GM19193 (cell line): ENCODE data around the gene EBF3.

ENCODE experiments used
- POLR2A ChIP-seq: IDR thresholded peaks from 4 replicates; pipeline ENCODE4 v1.6.1; 2011; ENCODE audit not compliant: insufficient read depth, insufficient read length; ENCODE audit errors: extremely low read depth

EBF3 gene, protein sequence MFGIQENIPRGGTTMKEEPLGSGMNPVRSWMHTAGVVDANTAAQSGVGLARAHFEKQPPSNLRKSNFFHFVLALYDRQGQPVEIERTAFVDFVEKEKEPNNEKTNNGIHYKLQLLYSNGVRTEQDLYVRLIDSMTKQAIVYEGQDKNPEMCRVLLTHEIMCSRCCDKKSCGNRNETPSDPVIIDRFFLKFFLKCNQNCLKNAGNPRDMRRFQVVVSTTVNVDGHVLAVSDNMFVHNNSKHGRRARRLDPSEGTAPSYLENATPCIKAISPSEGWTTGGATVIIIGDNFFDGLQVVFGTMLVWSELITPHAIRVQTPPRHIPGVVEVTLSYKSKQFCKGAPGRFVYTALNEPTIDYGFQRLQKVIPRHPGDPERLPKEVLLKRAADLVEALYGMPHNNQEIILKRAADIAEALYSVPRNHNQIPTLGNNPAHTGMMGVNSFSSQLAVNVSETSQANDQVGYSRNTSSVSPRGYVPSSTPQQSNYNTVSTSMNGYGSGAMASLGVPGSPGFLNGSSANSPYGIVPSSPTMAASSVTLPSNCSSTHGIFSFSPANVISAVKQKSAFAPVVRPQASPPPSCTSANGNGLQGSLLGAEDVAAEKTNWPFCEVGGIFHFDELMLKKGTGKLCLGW

DNA sequence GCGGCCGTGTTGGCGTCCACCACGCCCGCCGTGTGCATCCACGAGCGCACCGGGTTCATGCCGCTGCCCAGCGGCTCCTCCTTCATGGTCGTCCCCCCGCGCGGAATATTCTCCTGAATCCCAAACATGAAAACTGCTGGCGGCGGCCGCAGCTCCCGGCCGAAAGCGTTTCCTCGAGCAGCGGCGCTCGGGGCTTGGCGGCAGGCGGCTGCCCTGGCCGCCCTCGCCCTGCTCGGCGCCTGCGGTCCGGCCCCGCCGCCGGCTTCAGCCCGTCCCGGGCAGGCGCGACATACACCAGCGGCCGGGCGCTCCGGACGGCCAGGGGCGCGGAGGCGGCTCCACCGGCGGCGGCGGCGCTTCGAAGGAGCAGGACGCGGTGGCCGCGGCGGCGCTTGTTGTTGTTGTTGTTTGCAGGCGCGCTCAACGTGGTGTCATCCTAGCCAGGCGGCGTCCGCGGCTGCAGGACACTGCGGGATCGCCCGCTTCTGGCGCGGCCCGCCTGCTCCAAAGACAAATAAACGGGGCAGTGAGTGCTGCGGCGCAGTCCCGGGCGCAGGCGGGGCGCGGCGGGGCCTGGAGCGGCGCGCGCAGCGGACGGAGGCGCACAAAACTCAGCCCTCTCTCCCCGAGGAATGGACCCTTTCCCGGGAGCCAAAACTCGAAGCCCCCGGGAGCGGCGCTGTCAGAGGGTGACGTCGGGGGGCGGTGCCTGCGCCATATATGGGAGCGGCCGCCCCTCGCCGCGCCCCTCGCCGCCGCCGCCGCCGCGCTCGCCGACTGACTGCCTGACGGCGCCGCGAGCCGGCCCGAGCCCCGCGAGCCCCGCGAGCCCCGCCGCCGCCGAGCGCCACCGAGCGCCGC is at the start of gene EBF3:
Gene EBF3, minus strand, starts transcription at position 634 of the 861 bp plus-strand sequence. Its CDS starts 506 bp downstream, at position 128.
- no peak for TF ChIP-seq POLR2A

DNA sequence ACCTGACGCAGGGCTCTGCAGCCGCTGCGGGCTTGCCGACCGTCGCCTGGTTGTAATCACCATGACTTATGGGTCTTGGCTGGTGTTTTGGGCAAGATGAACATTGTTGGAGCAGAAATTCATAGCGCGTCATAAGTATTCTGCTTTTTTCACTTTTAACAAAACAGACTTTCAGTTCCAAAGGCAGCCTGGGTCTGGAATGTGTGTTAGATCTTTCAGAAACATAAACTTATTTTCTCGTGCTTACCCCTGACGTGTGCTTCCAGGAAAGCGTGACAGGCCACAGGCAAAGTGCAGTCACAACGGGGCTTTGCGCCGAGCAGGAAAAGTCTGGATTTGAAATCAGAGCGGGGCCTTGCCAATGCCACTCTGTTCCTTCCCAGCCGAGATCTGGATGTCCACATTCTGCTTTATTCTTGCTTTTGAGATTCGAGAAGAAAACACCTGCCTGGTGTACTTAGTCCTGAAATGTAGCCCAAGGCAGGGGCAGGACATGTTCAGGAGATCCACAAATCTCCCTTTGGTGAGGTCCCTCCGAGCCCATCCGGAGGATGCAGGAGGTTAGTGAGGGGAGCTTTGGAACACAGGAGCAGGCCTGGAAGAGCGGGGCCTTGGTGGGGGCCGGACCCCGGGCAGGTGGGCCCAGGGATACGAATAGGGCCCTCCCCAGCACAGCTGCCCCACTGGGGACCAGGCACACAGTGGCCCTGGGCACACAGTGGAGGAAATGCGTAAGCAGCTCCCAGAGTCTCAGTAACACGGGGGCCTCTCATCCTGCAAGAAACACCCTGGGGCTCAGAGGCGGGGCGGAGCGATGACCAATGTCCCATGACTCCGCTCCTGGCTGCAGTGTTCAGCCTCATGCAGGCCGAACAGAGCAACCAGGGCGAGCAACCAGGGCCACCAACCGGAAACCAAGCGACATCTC is 49.5 kb upstream of the EBF3 start:
- no peak for TF ChIP-seq POLR2A

DNA sequence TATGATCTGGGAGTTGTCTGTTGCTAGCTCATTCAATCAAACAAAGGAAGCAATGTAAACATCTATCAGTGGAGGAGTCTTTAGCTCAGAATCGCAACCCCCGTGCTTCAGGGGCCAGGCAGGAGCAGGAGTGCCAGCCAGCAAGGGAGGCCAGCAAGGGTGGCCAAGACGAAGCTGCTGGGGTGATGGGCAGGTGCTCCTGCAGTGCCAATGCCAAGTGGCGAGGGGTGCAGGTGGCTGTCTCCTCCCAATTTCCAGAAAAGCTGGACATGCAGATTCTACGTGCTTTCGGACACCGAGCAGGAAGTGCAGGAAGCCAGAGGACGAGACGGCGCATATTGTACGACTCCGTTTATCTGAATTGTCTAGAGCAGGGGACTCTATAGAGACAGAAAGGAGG is 48.1 kb upstream of the EBF3 start:
- no peak for TF ChIP-seq POLR2A

DNA sequence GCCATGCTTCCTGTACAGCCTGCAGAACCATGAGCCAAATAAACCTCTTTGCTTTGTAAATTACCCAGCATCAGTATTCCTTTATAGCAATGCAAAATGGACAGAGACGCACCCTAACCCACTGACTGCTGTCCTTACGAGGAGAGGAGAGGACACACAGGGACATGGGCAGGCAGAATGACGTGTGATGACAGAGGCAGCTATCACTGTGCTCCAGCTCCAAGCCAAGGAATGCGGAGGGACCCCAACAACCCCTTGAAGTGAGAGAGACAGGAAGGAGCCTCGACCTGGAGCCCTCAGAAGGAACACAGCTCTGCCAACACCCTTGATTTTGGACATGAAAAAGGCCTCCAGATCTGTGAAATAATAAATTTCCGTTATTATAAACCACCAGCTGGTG is 46.6 kb upstream of the EBF3 start:
- TF ChIP-seq POLR2A: no peak

DNA sequence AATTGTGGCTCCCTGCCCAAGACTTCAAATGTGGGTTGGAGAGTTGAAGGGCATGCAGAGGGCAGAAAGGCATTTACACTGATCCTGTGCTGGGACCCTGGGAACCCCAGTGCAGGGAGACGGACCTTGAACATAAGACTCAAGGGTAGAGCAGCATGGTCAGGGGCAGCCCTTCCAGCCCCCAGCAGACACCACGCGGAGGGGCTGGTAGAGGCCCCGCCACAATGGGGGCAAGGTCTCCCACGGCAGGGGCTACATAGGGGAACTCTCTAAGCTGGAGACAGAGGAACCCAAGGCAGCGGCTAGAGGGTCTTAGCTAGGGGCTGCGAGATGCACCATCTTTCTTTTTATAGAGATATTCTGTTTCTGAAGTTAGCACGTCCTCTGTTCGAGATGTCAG is 45.2 kb upstream of the EBF3 start:
- no peak for TF ChIP-seq POLR2A

DNA sequence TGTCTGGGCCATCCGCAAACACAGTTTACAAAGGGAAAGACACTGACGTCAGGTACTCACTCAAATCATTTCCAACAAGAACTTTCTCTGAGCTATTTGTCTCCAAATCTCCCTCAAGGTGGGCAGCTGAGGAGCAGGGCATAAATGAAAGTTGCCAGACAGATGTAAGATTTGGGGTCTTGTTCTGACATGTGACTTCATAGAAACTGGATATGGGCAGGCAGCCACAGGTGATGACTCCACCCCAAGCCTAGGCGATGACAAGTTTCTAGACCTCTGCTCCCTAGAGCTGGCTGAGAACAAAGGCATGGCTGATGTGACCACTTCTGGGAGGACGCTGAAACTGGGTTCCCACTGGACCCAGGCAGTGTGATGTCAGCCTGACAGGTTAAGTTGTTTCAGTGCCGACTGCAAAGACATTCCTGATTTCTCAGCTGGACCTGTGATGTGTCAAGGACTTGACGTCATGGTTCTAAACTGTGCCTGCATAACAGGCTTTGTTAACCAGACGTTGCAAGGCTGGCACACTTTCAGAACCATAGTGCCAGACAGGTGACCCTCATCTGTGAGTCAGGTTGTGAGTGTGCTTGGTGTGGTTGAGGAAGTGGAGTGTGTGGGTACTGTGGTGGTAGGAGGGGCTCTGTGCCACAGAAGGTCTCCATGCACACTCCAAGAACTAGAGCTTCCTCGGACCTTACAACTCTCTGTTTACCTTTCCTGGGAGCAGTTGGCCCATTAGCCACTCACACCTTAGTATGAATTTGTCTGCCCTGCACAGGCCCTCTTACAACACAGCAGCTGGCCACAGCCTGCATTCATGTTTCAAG is 39.9 kb upstream of the EBF3 start:
- TF ChIP-seq POLR2A: no peak

DNA sequence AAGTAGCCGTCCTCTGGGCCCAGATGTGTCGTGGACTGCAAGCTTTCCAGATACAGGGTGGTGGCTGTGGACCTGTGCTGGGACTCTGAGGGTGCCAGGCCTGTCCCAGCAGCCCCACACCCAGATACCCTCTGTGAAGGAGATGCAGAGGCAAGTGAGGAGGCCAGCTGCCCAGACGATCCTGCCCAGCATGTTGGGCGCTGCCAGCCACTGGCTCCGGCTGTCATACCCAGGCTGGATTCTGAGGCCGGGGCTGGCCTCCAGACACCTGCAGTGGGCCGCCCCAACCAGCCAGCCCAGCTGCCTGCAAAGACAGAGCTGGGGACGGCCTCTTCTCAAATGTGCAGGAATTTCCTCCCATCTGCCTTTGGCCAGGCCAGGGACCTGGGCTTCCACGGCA is 39.1 kb upstream of the EBF3 start:
- TF ChIP-seq POLR2A: no peak

DNA sequence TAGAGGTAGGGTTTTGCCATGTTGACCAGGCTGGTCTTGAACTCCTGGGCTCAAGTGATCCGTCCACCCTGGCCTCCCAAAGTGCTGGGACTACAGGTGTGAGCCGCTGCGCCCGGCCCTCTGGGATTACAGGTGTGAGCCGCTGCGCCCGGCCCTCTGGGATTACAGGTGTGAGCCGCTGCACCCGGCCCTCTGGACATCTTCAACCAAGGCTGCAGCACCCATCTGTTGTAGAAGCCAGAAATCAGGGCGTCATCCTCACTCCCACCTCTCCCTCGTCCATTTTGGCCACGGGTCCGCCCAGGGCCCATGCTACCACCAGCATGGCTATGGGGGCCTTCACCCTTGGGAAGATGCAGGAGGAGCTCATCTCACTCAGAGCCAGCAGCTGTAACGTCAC is 38.5 kb upstream of the EBF3 start:
- no peak for TF ChIP-seq POLR2A

DNA sequence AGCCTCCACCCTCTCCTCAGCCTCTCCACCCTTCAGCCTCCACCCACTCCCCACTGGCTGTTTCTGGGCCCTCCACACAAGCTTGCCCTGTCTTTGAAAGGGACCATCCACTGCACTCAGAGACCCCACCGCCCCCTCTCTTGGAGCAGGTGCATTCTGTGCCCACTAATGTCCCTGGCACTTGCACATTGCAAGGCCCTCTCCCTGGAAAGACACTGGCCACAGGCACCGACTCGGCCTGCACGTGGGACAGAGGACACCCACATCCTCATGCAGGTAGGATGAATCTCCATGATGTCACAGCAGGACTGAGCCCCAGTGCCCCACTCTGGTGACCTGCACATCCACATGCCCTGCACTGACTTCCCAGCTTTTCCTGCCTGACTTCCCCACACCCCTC is 36.8 kb upstream of the EBF3 start:
- no peak for TF ChIP-seq POLR2A

DNA sequence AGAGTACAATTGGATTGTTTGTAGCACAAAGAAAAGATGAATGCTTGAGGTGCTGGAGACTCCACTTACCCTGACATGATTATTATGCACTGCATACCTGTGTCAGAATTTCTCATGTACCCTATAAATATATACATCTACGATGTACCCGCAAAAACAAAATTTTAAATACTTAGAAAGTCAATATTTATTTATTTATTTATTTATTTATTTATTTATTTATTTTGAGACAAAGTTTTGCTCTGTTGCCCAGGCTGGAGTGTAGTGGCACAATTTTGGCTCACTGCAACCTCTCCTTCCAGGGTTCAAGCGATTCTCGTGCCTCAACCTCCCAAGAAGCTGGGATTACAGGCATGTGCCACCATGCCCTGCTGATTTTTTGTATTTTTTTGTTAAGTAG is 35.1 kb upstream of the EBF3 start:
- no peak for TF ChIP-seq POLR2A

DNA sequence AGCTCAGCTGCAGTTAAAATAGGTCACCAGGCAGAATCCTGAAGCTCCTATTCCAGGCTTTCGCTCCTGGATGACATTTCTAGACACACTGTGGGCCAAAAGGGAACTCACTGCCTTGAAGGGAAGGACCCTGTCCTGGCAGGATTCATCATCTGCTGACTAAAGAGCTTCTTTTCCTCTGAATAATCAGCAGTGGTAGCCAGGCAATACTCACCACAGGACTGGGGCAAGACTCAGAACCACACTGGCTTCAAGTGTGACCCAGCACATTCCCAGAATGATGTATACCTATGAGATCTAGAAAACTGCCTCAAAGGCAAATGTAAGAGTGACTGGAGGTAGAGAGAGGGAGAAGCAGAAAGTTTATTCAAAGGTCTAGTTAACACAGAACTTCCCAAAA is 29.5 kb upstream of the EBF3 start:
- TF ChIP-seq POLR2A: no peak

DNA sequence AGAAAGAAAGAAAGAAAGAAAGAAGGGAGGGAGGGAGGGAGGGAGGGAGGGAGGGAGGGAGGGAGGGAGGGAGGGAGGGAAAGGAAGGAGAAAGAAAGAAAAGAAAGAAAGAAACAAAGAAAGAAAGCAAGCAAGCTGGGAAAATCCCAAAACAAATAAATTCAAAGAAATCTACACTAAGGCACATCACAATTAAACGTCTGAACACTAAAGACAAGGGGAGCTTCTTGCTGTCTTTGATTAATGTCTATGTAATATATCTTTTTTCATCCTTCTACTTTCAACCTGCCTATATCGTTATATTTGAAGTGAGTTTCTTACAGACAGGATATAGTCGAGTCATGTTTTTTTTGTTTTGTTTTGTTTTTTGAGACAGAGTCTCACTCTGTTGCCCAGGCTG is 28.3 kb upstream of the EBF3 start:
- TF ChIP-seq POLR2A: no peak

DNA sequence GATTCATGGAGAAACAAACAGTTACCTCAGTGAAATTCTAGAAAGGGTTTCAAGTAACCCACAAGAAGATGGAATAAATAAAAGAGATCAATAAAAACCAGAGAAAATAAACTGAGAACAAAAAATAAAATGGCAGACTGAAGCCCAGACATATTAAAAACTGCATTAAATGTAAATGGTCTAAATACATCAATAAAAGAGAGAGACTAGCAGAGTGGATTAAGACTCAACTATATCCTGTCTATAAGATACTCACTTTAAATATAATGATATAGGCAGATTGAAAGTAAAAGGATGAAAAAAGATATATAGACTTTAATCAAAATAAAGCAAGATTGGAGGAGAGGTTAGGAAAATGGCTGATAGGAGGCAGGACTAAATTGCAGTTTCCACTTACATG is 18.8 kb upstream of the EBF3 start:
- TF ChIP-seq POLR2A: no peak

DNA sequence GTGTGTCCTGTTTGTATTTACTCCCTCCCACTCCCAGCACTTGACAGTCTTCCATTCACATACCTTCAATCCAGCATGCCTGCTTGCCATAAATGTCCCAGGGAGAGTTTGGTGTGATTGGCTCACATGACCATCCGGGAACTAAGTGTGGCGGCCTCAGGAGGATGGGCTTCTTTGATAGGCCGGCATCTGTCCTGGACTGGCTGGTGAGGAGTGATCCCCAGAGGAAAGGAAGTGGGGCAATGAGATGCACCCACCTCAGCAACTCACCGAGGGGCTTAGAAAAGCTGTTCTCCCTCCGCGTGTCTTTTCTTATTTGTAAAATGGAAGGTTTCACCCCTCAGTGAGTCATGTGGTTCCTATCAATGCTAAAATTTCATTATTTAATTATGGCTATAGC is 14.9 kb upstream of the EBF3 start:
- TF ChIP-seq POLR2A: no peak
